PC-9 (cell line): ENCODE measurements around the gene VHLL. TPM values are rescaled to one million over a fixed set of nuclear protein-coding genes. Genes with fewer than 3 reads are reported as not detected.

Experiments
- BruUV-seq: library from RNA; stranded (reverse); fragments of 400-500 nt; replicated peaks from 2 replicates; lab custom pipeline; 2021; lab: Mats Ljungman, UMichigan
- CTCF ChIA-PET: fragments of 300-600 bp; sonication (Branson Sonifier 250); formaldehyde crosslinking; loops from one replicate; lab custom pipeline; 2022; ENCODE audit warnings: antibody characterized with exemption; lab: Charles Lee
- POLR2A ChIA-PET: fragments of 300-600 bp; sonication (Branson Sonifier 250); formaldehyde crosslinking; loops from one replicate; lab custom pipeline; 2022; ENCODE audit warnings: antibody characterized with exemption; ENCODE audit not compliant: unreplicated experiment; lab: Charles Lee
- DNase-seq, 2 experiments: peaks; one replicate each; pipeline versions ENCODE4 v3.0.0 to v3.0.0-alpha.2; 2015 to 2022; ENCODE audit warnings: mixed read lengths in 1 of 2
- H2AFZ ChIP-seq: fragments of 200-600 bp; sonication (generic); 2 replicates; pipeline ENCODE4 v1.8.1; 2017; ENCODE audit warnings: antibody characterized with exemption
- H3F3A ChIP-seq: fragments of 200-600 bp; sonication (generic); 2 replicates; pipeline ENCODE4 v1.8.1; 2017; ENCODE audit warnings: antibody characterized with exemption, mild to moderate bottlenecking, low read depth; ENCODE audit not compliant: insufficient read depth
- H3K27ac ChIP-seq: fragments of 200-600 bp; sonication (generic); 2 replicates; pipeline ENCODE4 v1.6.1; 2016; ENCODE audit warnings: mixed run types
- H3K27me3 ChIP-seq: fragments of 200-600 bp; sonication (generic); 2 replicates; pipeline ENCODE4 v1.6.1; 2016; ENCODE audit warnings: low read depth, mixed run types; ENCODE audit not compliant: insufficient read depth
- H3K36me3 ChIP-seq: fragments of 200-600 bp; sonication (generic); 2 replicates; pipeline ENCODE4 v1.6.1; 2016; ENCODE audit warnings: low read depth, mixed run types
- H3K4me1 ChIP-seq: fragments of 200-600 bp; sonication (generic); replicated peaks from 2 replicates; pipeline ENCODE4 v1.6.1; 2016; ENCODE audit warnings: mixed run types; ENCODE audit not compliant: insufficient read depth
- H3K4me2 ChIP-seq: fragments of 200-600 bp; sonication (generic); 2 replicates; pipeline ENCODE4 v1.6.1; 2017; ENCODE audit warnings: mixed run types
- H3K4me3 ChIP-seq: fragments of 200-600 bp; sonication (generic); 2 replicates; pipeline ENCODE4 v1.6.1; 2016; ENCODE audit warnings: mixed run types
- H3K79me2 ChIP-seq: fragments of 200-600 bp; sonication (generic); 2 replicates; pipeline ENCODE4 v1.6.1; 2017; ENCODE audit warnings: low read depth, mixed run types
- H3K9me2 ChIP-seq: fragments of 200-600 bp; sonication (generic); 2 replicates; pipeline ENCODE4 v1.8.1; 2017; ENCODE audit warnings: mild to moderate bottlenecking; ENCODE audit not compliant: insufficient read depth
- H3K9me3 ChIP-seq: fragments of 200-600 bp; sonication (generic); 2 replicates; pipeline ENCODE4 v1.8.1; 2016; ENCODE audit warnings: low read depth; ENCODE audit not compliant: insufficient read depth
- H4K20me1 ChIP-seq: fragments of 200-600 bp; sonication (generic); 2 replicates; pipeline ENCODE4 v1.8.1; 2017; ENCODE audit not compliant: insufficient read depth
- EZH2 ChIP-seq: fragments of 200-600 bp; sonication (generic); IDR thresholded peaks from 2 replicates; pipeline ENCODE4 v1.8.0; 2017; ENCODE audit warnings: antibody characterized with exemption, low read depth
- intact Hi-C: fragments of 100-400 bp; cut with micrococcal nuclease; formaldehyde crosslinking; loops from one replicate; pipeline ENCODE4 v1.10.0; 2022; ENCODE audit not compliant: unreplicated experiment
- total RNA-seq: library from RNA; stranded (reverse); gene quantifications from 2 replicates; pipeline ENCODE4 v1.2.3, GENCODE V29; 2021
- TF ChIP-seq, protein P1 (sequence below): fragments of 200-600 bp; sonication (generic); conservative IDR thresholded peaks from 2 replicates; pipeline ENCODE4 v1.6.1; 2017; ENCODE audit warnings: mixed run types, antibody characterized with exemption, mild to moderate bottlenecking, moderate library complexity

VHLL gene
- total RNA-seq, 1 experiment from 2014 or later, result not detected

DNA sequence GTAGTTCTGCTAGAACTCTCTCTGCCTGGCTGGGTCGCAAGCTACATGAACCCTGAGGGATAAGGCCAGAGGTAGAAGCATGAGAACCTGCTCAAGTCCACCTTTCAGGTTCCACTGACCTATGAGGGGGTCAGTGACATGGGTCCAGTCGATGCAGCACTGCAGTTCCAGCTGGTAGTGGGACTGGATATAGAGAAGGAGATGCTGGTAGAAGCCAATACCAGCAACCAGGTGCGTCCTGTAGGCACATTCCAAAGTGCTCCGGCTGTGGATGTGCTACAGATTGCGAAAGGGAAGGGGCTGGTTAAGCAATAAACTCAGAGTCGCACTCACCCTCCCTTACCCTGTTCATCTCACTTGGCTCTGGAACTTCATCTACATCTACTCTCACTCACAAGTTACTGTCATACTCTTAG lies 22.1 kb downstream of the VHLL start:
- Histone ChIP-seq H3K4me2 (no peak overlapping the region), H3K27me3 (no peaks in the 10 kb centered on the region), H3K4me3 (no peak overlapping the region), H3K4me1 (peaks cover 10% of the 10 kb centered on the region), H3K9me2 (no peaks in the 10 kb centered on the region), H3K36me3 (peaks cover 33% of the 10 kb centered on the region), H3F3A (peaks cover 27% of the 10 kb centered on the region; the same call in 1 of the 2 replicates), H3K27ac (no peak overlapping the region), H3K9me3 (no peaks in the 10 kb centered on the region), H2AFZ (no peak overlapping the region), H4K20me1 (peaks cover 22% of the 10 kb centered on the region), H3K79me2 (peaks cover 44% of the 10 kb centered on the region)
- intact Hi-C loops, result no loop called here
- POLR2A ChIA-PET, result no interaction called here
- CTCF ChIA-PET, result no interaction called here
- no peak for DNase-seq
- no TSS peak for BruUV-seq
- TF ChIP-seq EZH2, result no peak
- TF ChIP-seq, protein P1, sequence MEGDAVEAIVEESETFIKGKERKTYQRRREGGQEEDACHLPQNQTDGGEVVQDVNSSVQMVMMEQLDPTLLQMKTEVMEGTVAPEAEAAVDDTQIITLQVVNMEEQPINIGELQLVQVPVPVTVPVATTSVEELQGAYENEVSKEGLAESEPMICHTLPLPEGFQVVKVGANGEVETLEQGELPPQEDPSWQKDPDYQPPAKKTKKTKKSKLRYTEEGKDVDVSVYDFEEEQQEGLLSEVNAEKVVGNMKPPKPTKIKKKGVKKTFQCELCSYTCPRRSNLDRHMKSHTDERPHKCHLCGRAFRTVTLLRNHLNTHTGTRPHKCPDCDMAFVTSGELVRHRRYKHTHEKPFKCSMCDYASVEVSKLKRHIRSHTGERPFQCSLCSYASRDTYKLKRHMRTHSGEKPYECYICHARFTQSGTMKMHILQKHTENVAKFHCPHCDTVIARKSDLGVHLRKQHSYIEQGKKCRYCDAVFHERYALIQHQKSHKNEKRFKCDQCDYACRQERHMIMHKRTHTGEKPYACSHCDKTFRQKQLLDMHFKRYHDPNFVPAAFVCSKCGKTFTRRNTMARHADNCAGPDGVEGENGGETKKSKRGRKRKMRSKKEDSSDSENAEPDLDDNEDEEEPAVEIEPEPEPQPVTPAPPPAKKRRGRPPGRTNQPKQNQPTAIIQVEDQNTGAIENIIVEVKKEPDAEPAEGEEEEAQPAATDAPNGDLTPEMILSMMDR, result no peak

DNA sequence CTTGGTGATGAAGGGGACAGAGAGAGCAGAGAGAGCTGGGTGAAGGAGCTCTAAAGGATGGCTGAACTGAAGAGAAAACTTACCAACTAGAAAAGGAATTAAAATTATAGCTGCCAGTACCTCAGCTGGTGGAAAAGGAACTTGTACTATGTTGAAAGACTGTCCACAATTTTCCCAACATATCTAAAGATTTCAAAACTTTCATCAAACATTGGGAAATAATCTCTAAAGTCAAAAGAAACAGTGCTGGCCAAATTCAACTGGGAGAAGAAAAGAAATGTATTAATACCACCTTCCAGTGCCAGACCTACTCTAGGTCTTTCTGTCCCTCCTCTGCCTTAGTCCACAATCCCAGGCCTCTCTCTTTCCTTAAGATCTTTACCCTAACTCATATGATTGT lies 22.6 kb downstream of the VHLL start:
- Histone ChIP-seq H4K20me1 (peaks cover 23% of the 10 kb centered on the region), H3K4me2 (no peak overlapping the region), H3K4me3 (no peak overlapping the region), H3K27ac (no peak overlapping the region), H3K9me2 (no peaks in the 10 kb centered on the region), H3F3A (peaks cover 27% of the 10 kb centered on the region; the same call in 1 of the 2 replicates), H3K79me2 (peaks cover 40% of the 10 kb centered on the region), H3K9me3 (no peaks in the 10 kb centered on the region), H3K27me3 (no peaks in the 10 kb centered on the region), H3K4me1 (peaks cover 9% of the 10 kb centered on the region), H2AFZ (no peak overlapping the region), H3K36me3 (peaks cover 36% of the 10 kb centered on the region)
- ChIA-PET POLR2A (no interaction called here), CTCF (no interaction called here)
- intact Hi-C loops, result no loop called here
- no peak for DNase-seq
- BruUV-seq, result no TSS peak
- TF ChIP-seq, protein P1, result no peak
- no peak for TF ChIP-seq EZH2

DNA sequence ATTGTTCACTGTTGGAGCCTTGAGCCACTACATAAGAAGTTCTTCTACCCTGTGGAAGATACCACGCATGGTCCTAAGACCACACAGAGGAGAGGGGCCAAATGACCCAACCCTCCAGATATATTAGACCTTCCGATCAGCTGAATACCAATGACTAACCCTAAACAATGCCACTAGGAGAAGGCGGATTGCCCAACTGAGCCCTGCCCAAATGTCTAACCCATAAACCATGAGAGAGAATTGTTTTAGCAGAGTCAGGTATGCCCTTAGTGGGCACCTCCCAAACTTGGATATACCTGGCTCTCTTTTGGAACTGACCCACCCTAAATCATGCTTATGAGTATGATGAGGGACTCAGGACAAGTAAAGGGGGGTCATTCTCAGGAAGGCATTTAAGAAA lies 28.8 kb downstream of the VHLL start:
- 0 out of 2 replicates have a peak, but pooled peaks cover 3% of the 10 kb centered on the region for H4K20me1 ChIP-seq
- ChIA-PET CTCF (no interaction called here), POLR2A (no interaction called here)
- H3K36me3 ChIP-seq, result peaks cover 37% of the 10 kb centered on the region
- no peak for DNase-seq
- no peaks in the 10 kb centered on the region; the same call in 1 of the 2 replicates for H3F3A ChIP-seq
- no peak overlapping the region for H3K4me3 ChIP-seq
- H3K27me3 ChIP-seq, result no peaks in the 10 kb centered on the region
- no peaks in the 10 kb centered on the region for H3K9me3 ChIP-seq
- no TSS peak for BruUV-seq
- TF ChIP-seq, protein P1, result no peak
- TF ChIP-seq EZH2, result no peak
- H3K27ac ChIP-seq, result no peak overlapping the region
- intact Hi-C loops, result no loop called here
- H3K79me2 ChIP-seq, result 0 out of 2 replicates have a peak, but pooled peaks cover 2% of the 10 kb centered on the region
- H3K4me2 ChIP-seq, result no peak overlapping the region
- no peaks in the 10 kb centered on the region for H3K4me1 ChIP-seq
- no peak overlapping the region for H2AFZ ChIP-seq
- H3K9me2 ChIP-seq, result no peaks in the 10 kb centered on the region
